HG03575 (cell line): ENCODE results near the gene CARMIL1.

Experiments
- ATAC-seq: cut with Tn5 transposase; IDR thresholded peaks from one replicate; pipeline ENCODE4 v1.9.1; 2021; ENCODE audit not compliant: unreplicated experiment, insufficient number of reproducible peaks, low FRiP score; ENCODE audit errors: extremely low read depth

The CARMIL1 gene

GRCh38 chr6:25302151-25302550, 23.0 kb downstream of the CARMIL1 start:
- ATAC-seq: no peak

- ATAC-seq: no peak
Observed at GRCh38 chr6:25302677-25303128, 23.5 kb downstream of the CARMIL1 start.

GRCh38 chr6:25303254-25303653, 24.1 kb downstream of the CARMIL1 start:
- no peak for ATAC-seq

- no peak for ATAC-seq
Observed at GRCh38 chr6:25306379-25306778, 27.2 kb downstream of the CARMIL1 start.

GRCh38 chr6:25307805-25308494, 28.8 kb downstream of the CARMIL1 start:
- ATAC-seq: no peak

- ATAC-seq: no peak
Observed at GRCh38 chr6:25309886-25310285, 30.7 kb downstream of the CARMIL1 start.

GRCh38 chr6:25311331-25311840, 32.2 kb downstream of the CARMIL1 start:
- no peak for ATAC-seq

GRCh38 chr6:25312034-25312620, 33.0 kb downstream of the CARMIL1 start:
- no peak for ATAC-seq

GRCh38 chr6:25312703-25313102, 33.5 kb downstream of the CARMIL1 start:
- ATAC-seq: no peak

GRCh38 chr6:25314509-25315175, 35.5 kb downstream of the CARMIL1 start:
- no peak for ATAC-seq

- ATAC-seq: no peak
Observed at GRCh38 chr6:25315194-25316177, 36.3 kb downstream of the CARMIL1 start.

GRCh38 chr6:25316626-25317025, 37.5 kb downstream of the CARMIL1 start:
- no peak for ATAC-seq

- no peak for ATAC-seq
Observed at GRCh38 chr6:25318589-25318988, 39.4 kb downstream of the CARMIL1 start.

GRCh38 chr6:25320459-25320858, 41.3 kb downstream of the CARMIL1 start:
- no peak for ATAC-seq

GRCh38 chr6:25322692-25323091, 43.5 kb downstream of the CARMIL1 start:
- ATAC-seq: no peak

- no peak for ATAC-seq
Observed at GRCh38 chr6:25324066-25324762, 45.0 kb downstream of the CARMIL1 start.

GRCh38 chr6:25326126-25326525, 47.0 kb downstream of the CARMIL1 start:
- ATAC-seq: no peak

- no peak for ATAC-seq
Observed at GRCh38 chr6:25326960-25327359, 47.8 kb downstream of the CARMIL1 start.
